Stromal cell of bone marrow (primary cell): ENCODE measurements around the gene SLC22A6.

Experiments used
- DNase-seq: peaks from one replicate; pipeline ENCODE4 v3.0.0-alpha.2; 2012; ENCODE audit warnings: low read depth

Gene SLC22A6

DNA sequence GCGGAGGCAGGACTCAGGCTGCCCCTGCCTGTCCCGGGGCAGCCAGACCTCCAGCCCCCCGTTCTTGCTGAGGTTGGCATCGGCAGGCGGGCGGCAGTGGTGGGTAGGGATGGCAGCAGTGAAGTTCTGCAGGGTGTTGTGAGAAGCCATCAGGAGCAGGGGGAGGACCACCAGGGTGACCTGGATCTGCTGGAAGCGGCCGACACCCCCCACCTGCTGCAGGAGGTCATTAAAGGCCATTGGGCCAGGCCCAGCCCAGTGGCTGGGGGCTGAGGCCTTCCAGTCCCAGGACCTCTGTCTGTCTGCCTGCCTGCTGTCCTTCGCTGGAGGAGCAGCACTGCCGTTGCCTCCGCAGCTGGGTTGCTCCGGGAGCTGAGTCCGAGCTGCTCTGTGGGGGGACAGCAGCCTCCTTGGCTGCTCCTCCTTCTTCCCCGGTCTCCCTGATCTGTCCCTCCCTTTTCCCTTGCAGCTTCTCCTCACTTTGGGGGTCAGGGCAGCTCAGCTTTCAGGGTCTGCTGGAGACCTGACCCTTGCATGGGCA is at the start of gene SLC22A6:
Gene SLC22A6 (minus strand): TSS at position 517 of the 541 bp plus-strand sequence. CDS start 277 bp downstream, at position 240.
- no peak for DNase-seq

- no peak for DNase-seq
Measured at GRCh38 chr11:63032457-63032856, 47.7 kb upstream of the SLC22A6 start.

DNA sequence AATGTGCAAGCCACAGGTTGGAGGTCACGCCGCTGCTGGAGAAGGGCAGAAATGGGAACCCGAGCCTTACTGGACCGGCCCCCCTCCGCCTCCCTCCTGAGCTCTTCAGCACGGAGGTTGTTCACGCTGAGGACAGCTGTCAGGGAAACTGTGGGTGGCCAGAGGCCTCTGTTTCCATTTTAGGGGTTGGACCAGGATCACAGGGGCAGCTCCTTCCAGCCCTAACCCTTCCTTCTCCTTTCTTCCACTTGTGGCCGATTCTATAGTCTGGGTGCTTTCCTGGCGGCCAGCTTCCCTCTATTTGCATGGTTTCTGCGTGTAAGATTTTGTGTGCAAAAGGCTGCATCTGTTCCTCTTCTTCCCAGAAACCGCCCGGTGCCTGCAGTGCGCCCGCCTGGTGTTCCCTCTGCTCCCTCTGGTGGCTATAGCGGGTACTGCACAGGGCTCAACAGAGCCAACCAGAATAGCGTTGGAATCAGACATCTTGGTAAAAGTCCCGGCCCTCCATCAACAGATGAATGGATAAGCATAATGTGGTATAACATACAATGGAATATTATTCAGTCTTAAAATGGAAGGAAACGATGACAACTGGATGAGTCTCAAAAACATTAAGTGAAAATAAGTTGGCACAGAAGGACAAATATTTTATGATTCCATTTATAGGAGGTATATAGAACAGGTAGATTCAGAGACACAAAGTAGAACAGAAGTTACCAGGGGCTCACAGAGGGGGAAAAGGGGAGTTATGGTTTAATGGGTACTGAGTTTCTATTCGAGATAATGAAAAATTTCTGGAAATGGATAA is 39.3 kb upstream of the SLC22A6 start:
- peak; percentile 57 for DNase-seq

DNA sequence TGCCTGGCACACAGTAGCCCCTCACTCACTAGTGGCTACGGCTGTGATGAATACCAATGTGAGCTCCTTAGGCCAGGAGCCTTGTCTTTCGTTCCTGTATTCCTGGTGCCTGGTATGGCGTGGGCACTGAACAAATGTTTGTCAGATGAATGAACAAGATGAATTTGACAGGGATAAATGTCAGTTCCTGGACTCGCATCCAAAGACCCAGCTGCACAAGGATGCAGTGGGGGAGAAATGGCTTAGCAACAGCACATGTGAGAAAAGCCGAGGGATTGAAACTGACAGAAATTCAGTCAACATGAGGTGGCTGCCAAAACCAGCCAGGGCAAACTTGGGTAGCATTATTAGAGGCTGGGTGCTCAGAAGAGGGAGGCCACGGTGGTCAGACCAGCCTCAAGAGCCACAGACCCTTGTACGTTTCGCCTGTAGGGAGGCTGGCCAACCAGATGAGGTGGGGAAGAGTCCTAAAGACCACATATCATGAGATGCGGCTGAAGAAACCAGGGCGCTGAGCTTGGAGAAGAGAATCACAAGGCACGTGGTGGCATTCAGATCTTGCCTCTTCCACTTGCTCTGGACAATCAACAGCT is 38.6 kb upstream of the SLC22A6 start:
- DNase-seq = no peak

DNA sequence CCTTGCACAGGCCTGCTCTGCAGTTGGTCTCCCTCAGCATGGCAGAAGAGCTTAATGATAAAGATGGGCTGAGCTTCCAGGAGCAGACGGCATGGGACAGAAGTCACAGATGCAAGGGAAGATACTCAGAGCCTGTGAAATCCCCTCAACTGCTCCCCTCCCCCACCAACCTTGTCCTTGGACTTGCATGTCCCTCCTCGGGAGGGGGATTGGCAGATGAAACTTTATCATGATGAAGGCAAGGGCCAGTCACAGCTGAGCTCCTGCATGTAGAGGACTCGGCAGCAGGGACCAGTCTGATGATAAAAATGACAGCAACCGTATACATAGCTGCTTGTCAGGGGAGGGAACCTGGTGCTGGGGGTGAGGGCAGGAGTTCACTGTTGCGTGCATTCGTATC is 37.7 kb upstream of the SLC22A6 start:
- no peak for DNase-seq

GRCh38 chr11:63020671-63021291 is 36.0 kb upstream of the SLC22A6 start:
- DNase-seq = no peak

- no peak for DNase-seq
Measured at GRCh38 chr11:63019506-63019905, 34.7 kb upstream of the SLC22A6 start.

GRCh38 chr11:63017306-63017974 is 32.7 kb upstream of the SLC22A6 start:
- no peak for DNase-seq

GRCh38 chr11:63015521-63016215 is 30.9 kb upstream of the SLC22A6 start, which contains the start of gene SLC22A8:
SLC22A8 (minus strand) TSS chr11:63015841; CDS start chr11:63014958, 883 bp downstream.
- no peak for DNase-seq

GRCh38 chr11:63014408-63015055 is 29.8 kb upstream of the SLC22A6 start:
- DNase-seq = no peak

- DNase-seq = no peak
Measured at GRCh38 chr11:63012839-63013238, 28.1 kb upstream of the SLC22A6 start.

DNA sequence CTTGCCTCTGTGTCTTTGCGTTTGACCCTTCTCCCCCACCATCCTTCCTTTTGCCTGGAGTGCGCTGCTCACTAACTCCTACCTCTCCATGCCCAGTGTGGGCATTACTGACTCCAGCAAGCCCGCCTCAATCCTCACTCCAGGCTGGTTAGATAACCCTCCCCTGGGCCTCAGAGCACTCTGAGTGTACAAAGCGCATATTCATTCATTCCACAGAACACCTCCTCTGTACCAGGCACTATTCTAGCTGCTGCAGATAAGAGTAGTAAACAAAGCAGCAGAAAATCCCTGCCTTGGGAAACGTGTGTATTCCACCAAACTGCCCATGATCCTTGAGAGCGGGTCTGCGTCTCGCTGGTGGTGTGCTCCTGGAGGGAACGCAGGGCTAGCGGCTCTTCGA is 27.7 kb upstream of the SLC22A6 start:
- no peak for DNase-seq

DNA sequence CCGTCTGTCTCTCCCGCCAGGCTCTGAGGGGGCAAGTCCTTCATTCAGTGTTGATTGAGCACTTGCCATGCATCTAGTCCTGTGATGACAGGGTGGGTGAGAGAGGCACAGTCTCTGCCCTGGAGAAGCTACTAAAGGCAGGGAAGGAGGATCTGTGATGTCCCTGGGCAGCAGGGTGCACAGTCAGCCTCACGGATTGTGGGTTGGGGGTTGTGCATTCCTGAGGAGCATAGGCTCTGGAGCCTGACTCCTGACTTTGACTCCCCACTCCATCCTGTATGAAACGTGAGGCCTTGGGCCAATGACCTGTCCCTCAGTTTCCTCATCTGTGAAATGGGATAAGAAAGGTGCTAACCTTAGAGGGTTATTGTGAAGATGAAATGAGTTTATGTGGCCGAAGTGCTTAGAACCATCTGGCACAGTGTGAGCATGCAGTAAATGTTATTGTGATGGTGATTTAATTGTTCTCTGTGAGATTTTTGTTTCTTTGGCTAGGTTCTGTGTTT is 26.2 kb upstream of the SLC22A6 start:
- no peak for DNase-seq

- DNase-seq = no peak
Measured at GRCh38 chr11:63007920-63008319, 23.2 kb upstream of the SLC22A6 start.

- no peak for DNase-seq
Measured at GRCh38 chr11:63001456-63001855, 16.7 kb upstream of the SLC22A6 start.

- DNase-seq = no peak
Measured at GRCh38 chr11:62999649-63000048, 14.9 kb upstream of the SLC22A6 start.

DNA sequence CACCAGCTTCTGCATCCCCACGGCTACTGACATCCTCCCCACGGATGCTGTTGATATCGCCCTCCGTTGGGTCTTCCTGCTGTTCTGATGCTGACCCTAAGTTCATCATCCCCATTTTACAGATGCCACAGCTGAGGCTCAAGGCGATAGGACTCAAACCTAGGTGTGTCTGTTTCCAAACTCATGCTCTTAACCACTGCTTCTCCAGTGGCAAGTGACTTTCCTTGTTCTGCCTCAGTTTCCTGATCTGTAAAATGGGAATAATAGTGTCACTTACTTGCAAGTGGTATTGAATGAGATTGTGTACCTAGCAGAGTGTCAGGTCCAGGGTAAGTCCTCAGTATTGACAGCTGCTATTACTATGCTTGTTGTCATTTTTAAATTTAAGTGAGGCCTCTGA is 14.4 kb upstream of the SLC22A6 start:
- DNase-seq = no peak

GRCh38 chr11:62996271-62996670 is 11.5 kb upstream of the SLC22A6 start:
- no peak for DNase-seq

DNA sequence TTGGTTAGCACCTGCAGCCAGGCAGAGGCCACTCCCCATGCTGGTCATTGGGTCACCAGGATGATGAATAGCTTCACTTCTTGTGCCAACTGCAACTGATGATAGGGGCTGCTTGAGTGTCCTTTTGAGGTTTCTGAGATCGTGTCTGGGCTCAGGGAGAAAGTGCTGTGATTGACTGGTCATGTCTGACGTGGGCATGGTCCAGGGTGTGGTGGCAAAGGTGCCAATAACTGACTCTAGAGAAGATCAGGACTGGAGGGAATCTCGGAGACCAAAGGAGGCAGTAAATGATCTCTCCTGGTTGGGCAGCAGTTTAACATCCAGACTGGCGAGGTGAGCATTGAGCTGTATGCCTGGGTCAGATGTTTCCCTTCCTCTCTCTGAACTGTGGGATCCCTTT is 10.0 kb upstream of the SLC22A6 start:
- no peak for DNase-seq

- DNase-seq = no peak
Measured at GRCh38 chr11:62988276-62988675, 3.5 kb upstream of the SLC22A6 start.
